Mucosa of descending colon (tissue), 3 donors: Measurements from ENCODE around the gene C10orf53. TPM values are rescaled to one million over a fixed set of nuclear protein-coding genes. Genes with fewer than 3 reads are reported as not detected.

ENCODE experiments used
- ATAC-seq: fragments of 200-7000 bp; cut with Tn5 transposase; one replicate; pipeline ENCODE4 v1.9.1; 2020; ENCODE audit warnings: mild to moderate bottlenecking, moderate library complexity
- DNase-seq, 3 donors: peaks; one replicate each; pipeline ENCODE4 v3.0.0-alpha.2; 2020
- H3K36me3 ChIP-seq: fragments of 200-600 bp; one replicate; pipeline ENCODE4 v1.8.0; 2021; ENCODE audit warnings: low read depth, mild to moderate bottlenecking
- H3K4me1 ChIP-seq: fragments of 200-600 bp; one replicate; pipeline ENCODE4 v1.8.0; 2021; ENCODE audit warnings: low read depth, mild to moderate bottlenecking
- H3K4me3 ChIP-seq: fragments of 200-600 bp; one replicate; pipeline ENCODE4 v1.8.0; 2021; ENCODE audit warnings: mild to moderate bottlenecking
- H3K9me3 ChIP-seq: fragments of 200-600 bp; one replicate; pipeline ENCODE4 v1.8.0; 2021; ENCODE audit warnings: mild to moderate bottlenecking
- intact Hi-C, 2 donors: fragments of 100-400 bp; cut with DNase I in 1 of 2; cut with micrococcal nuclease in 1 of 2; formaldehyde crosslinking; loops; one replicate each; pipeline versions ENCODE4 v1.11.0 to v1.11.1; 2022; cut with DNase I, micrococcal nuclease
- long read RNA-seq, 2 donors: library from polyadenylated mRNA; unstranded; transcript quantifications; one replicate each; pipeline ENCODE4 v2.0.0, GENCODE V29; 2019 to 2021
- total RNA-seq, 3 donors: library from RNA; stranded (reverse); fragmentation: NEBNext Ultra II Directional in 2 of 3; extraction: Animal tissue kit (Norgen Biotek cat#: 25700) in 2 of 3; gene quantifications; one replicate each; pipeline versions ENCODE4 v1.2.1 to v1.2.4, GENCODE V29; 2021 to 2023
- TF ChIP-seq, protein P1 (sequence below): fragments of 200-600 bp; IDR thresholded peaks from one replicate; pipeline ENCODE4 v1.8.0; 2022; ENCODE audit warnings: antibody characterized with exemption, mild to moderate bottlenecking
- donor health status: DM: no; HTN: no; CAD: no; lungs with moderate emphysema.
- donor health status: DM: no; HTN: no; CAD: no.
- donor health status: DM: no; HTN: yes; CAD: no.

The C10orf53 gene, protein sequence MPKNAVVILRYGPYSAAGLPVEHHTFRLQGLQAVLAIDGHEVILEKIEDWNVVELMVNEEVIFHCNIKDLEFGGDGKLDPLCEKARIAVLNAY
- not detected for total RNA-seq
- long read RNA-seq, donor 1 = 0 reads
- long read RNA-seq, donor 2 = 0 reads

- no peak within 1 kb of the TSS for H3K4me3 ChIP-seq
- peak; percentile 21 to 50 (median 30) for DNase-seq
Observed at GRCh38 chr10:49679480-49679893, at the start of gene C10orf53. Gene C10orf53, plus strand, starts transcription at chr10:49679651. Its CDS starts 47 bp downstream, at chr10:49679698.

GRCh38 chr10:49631975-49632374 is 47.5 kb upstream of the C10orf53 start:
- TF ChIP-seq, protein P1, sequence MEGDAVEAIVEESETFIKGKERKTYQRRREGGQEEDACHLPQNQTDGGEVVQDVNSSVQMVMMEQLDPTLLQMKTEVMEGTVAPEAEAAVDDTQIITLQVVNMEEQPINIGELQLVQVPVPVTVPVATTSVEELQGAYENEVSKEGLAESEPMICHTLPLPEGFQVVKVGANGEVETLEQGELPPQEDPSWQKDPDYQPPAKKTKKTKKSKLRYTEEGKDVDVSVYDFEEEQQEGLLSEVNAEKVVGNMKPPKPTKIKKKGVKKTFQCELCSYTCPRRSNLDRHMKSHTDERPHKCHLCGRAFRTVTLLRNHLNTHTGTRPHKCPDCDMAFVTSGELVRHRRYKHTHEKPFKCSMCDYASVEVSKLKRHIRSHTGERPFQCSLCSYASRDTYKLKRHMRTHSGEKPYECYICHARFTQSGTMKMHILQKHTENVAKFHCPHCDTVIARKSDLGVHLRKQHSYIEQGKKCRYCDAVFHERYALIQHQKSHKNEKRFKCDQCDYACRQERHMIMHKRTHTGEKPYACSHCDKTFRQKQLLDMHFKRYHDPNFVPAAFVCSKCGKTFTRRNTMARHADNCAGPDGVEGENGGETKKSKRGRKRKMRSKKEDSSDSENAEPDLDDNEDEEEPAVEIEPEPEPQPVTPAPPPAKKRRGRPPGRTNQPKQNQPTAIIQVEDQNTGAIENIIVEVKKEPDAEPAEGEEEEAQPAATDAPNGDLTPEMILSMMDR = no peak
- Histone ChIP-seq H3K9me3 (no peaks in the 10 kb centered on the region), H3K36me3 (no peaks in the 10 kb centered on the region), H3K4me3 (no peak overlapping the region), H3K4me1 (no peaks in the 10 kb centered on the region)
- no peak for ATAC-seq
- DNase-seq = no peak
- intact Hi-C loops = no loop called here

More at GRCh38 chr10:49679480-49679893, at the start of gene C10orf53:
- H3K9me3 ChIP-seq = no peaks in the 10 kb centered on the region
- intact Hi-C loops = no loop called here
- peak; percentile 72 for ATAC-seq
- no peaks in the 10 kb centered on the region for H3K36me3 ChIP-seq
- no peaks in the 10 kb centered on the region for H3K4me1 ChIP-seq
- TF ChIP-seq, protein P1 = no peak

DNA sequence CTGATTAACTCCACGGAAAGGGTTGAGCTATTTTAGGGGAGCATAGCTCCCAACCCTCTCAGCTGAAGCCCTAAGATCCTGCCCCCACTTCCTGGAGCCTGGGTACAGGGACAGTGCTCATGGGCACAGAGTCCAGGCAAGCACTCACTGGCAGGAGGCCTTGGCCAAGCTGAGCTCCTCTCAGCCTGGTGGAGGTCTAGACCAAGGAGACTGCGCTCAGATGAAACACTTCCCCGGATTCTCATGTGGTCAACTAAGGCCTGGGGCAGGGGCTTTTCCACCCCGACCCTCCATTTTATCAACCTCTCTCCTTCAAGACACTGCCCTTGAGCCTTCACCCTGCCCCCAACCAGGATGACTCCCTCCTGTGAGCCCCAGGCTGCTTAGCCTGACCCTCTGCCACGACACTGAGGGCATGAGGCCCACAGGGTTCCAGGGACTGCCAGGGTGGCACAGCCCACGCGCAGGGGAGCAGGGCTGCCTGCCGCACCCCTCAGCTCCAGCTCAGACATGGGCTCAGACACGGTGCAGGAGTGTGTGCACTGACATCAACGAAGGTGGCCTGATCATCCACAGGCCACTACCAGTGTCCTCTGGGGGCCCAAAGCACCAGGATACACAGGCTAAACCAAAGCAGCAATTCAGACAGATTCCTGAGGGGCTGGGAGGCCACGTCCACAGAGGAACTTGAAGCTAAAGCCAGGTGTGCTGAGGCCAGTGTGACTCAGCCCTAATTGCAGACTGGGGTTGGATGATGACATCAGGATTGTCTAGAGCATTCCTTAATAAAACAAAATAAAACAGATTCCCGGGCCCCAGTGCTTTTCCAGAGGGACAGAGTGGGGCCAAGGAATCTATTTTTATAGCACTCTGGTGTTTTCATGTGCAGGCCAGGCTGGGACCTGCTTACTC is 46.8 kb upstream of the C10orf53 start:
- H3K9me3 ChIP-seq = no peaks in the 10 kb centered on the region
- no peak overlapping the region for H3K4me3 ChIP-seq
- DNase-seq = no peak
- no peaks in the 10 kb centered on the region for H3K4me1 ChIP-seq
- peak; percentile 18 for ATAC-seq
- intact Hi-C loops = no loop called here
- TF ChIP-seq, protein P1 = no peak
- no peaks in the 10 kb centered on the region for H3K36me3 ChIP-seq

- Histone ChIP-seq H3K9me3 (no peaks in the 10 kb centered on the region), H3K36me3 (no peaks in the 10 kb centered on the region), H3K4me3 (no peak overlapping the region), H3K4me1 (no peaks in the 10 kb centered on the region)
- intact Hi-C loops = no loop called here
- TF ChIP-seq, protein P1 = no peak
- ATAC-seq = peak; percentile 20
- DNase-seq = no peak
Observed at GRCh38 chr10:49633327-49634068, 46.0 kb upstream of the C10orf53 start.

DNA sequence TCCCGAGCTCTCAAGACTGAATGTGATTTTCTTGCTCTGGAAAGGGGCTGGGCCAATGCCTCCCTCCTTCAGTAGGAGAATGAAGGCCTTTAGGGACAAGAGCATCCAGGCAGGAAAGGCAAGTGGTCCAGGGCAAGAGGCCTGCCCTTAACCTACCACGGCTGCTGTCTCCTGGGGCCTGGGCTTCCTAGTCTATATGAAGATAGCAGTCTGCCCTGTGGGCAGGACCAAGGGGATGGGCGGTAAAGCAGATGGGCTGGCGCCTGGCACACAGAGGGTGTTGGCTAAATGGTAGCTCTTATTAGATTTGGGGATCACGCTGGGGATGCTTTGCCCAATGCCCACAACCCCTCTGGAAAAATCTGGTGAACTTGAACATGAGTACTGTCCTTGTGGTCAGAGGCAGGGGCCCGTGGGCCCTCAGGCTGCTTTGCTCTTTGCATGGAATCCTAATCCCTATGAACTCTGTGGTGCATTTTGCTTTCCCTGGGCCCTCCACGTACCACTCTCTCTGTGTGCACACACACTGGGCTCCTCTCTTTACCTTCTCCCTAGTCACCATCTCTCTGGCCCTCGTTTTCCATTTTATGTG is 45.3 kb upstream of the C10orf53 start:
- DNase-seq = no peak
- ATAC-seq = no peak
- Histone ChIP-seq H3K9me3 (no peaks in the 10 kb centered on the region), H3K4me1 (no peaks in the 10 kb centered on the region), H3K36me3 (no peaks in the 10 kb centered on the region), H3K4me3 (no peak overlapping the region)
- TF ChIP-seq, protein P1 = no peak
- intact Hi-C loops = no loop called here
